Neural progenitor cell (in vitro differentiated cells): ENCODE measurements around the gene HAUS8. TPM values are rescaled to one million over a fixed set of nuclear protein-coding genes. Genes with fewer than 3 reads are reported as not detected.
A peak's percentile ranks its signal among the peaks of the same experiment; 100 is the strongest.

Experiments
- DNase-seq: peaks from one replicate; pipeline ENCODE4 v3.0.0-alpha.2; 2016; ENCODE audit warnings: low spot score
- H2AFZ ChIP-seq: fragments of 200-600 bp; sonication (generic); replicated peaks from 2 replicates; pipeline ENCODE4 v1.6.1; 2016; ENCODE audit warnings: antibody characterized with exemption
- H3F3A ChIP-seq: fragments of 200-600 bp; sonication (generic); 2 replicates; pipeline ENCODE4 v1.6.1; 2016; ENCODE audit warnings: antibody characterized with exemption, low read depth
- H3K27ac ChIP-seq: fragments of 200-600 bp; sonication (generic); 2 replicates; pipeline ENCODE4 v1.5.1; 2016; ENCODE audit warnings: mild to moderate bottlenecking
- H3K27me3 ChIP-seq: fragments of 200-600 bp; sonication (generic); 2 replicates; pipeline ENCODE4 v1.6.1; 2016; ENCODE audit warnings: mild to moderate bottlenecking, moderate library complexity
- H3K36me3 ChIP-seq: fragments of 200-600 bp; sonication (generic); 2 replicates; pipeline ENCODE4 v1.5.1; 2016
- H3K4me1 ChIP-seq: fragments of 200-600 bp; sonication (generic); 2 replicates; pipeline ENCODE4 v1.6.1; 2016; ENCODE audit warnings: mixed run types
- H3K4me2 ChIP-seq: fragments of 200-600 bp; sonication (generic); 2 replicates; pipeline ENCODE4 v1.6.1; 2016
- H3K4me3 ChIP-seq: fragments of 200-600 bp; sonication (generic); 2 replicates; pipeline ENCODE4 v1.5.1; 2016
- H3K79me2 ChIP-seq: fragments of 200-600 bp; sonication (generic); 2 replicates; pipeline ENCODE4 v1.6.1; 2016; ENCODE audit warnings: low read depth
- H3K9ac ChIP-seq: fragments of 200-600 bp; sonication (generic); 2 replicates; pipeline ENCODE4 v1.6.1; 2016
- H3K9me3 ChIP-seq: fragments of 200-600 bp; sonication (generic); 2 replicates; pipeline ENCODE4 v1.5.1; 2016; ENCODE audit warnings: low read depth
- H4K20me1 ChIP-seq: fragments of 200-600 bp; sonication (generic); 2 replicates; pipeline ENCODE4 v1.6.1; 2016; ENCODE audit warnings: low read depth
- H3K27ac Mint-ChIP-seq: 3 replicates; pipeline ENCODE4 v1.8.0; 2021; ENCODE audit warnings: mixed read lengths
- H3K27me3 Mint-ChIP-seq: 2 replicates; pipeline ENCODE4 v1.8.0; 2022; ENCODE audit warnings: low read depth, mild to moderate bottlenecking, inconsistent platforms, moderate library complexity, mixed read lengths; ENCODE audit not compliant: insufficient read depth
- H3K36me3 Mint-ChIP-seq: 3 replicates; pipeline ENCODE4 v1.8.0; 2021; ENCODE audit warnings: mixed read lengths
- H3K4me1 Mint-ChIP-seq: 3 replicates; pipeline ENCODE4 v1.8.0; 2021; ENCODE audit warnings: mixed read lengths
- H3K4me3 Mint-ChIP-seq: 3 replicates; pipeline ENCODE4 v1.8.0; 2021; ENCODE audit warnings: mild to moderate bottlenecking, moderate library complexity, mixed read lengths
- H3K9me3 Mint-ChIP-seq: 3 replicates; pipeline ENCODE4 v1.8.0; 2020; ENCODE audit warnings: mixed read lengths
- CTCF ChIP-seq: fragments of 200-600 bp; sonication (generic); IDR thresholded peaks from 2 replicates; pipeline ENCODE4 v1.5.1; 2017; ENCODE audit warnings: antibody characterized with exemption, mild to moderate bottlenecking
- EZH2 ChIP-seq: fragments of 200-600 bp; sonication (generic); IDR thresholded peaks from 2 replicates; pipeline ENCODE4 v1.6.1; 2017; ENCODE audit warnings: antibody characterized with exemption, mild to moderate bottlenecking, moderate library complexity
- EZH2phosphoT487 ChIP-seq: fragments of 200-600 bp; sonication (generic); IDR thresholded peaks from 2 replicates; pipeline ENCODE4 v1.6.1; 2017; ENCODE audit warnings: antibody characterized with exemption
- total RNA-seq: library from RNA; depleted of rRNA; stranded (reverse); fragments of >200 nt; gene quantifications from 2 replicates; pipeline ENCODE4 v1.2.3, GENCODE V29; 2015; ENCODE audit warnings: low replicate concordance

HAUS8 gene
- total RNA-seq, 1 donor from 2014 or later = 15.6 TPM

- H3K9me3 ChIP-seq = no peaks in the 10 kb centered on the region
- no peaks in the 10 kb centered on the region for H4K20me1 ChIP-seq
- H3K4me3 Mint-ChIP-seq = no peak overlapping the region
- H3K36me3 Mint-ChIP-seq = no peaks in the 10 kb centered on the region
- no peaks in the 10 kb centered on the region for H3K4me1 Mint-ChIP-seq
- no peak overlapping the region for H3K4me2 ChIP-seq
- no peaks in the 10 kb centered on the region for H3K9me3 Mint-ChIP-seq
- H3K36me3 ChIP-seq = no peaks in the 10 kb centered on the region
- no peak overlapping the region for H3K27ac Mint-ChIP-seq
- H3K79me2 ChIP-seq = no peaks in the 10 kb centered on the region
- H3K4me1 ChIP-seq = no peaks in the 10 kb centered on the region
- H3K9ac ChIP-seq = no peak overlapping the region
- H3K27me3 ChIP-seq = no peaks in the 10 kb centered on the region
- no peak overlapping the region for H3K27ac ChIP-seq
- H3K27me3 Mint-ChIP-seq = peaks cover 9% of the 10 kb centered on the region
- H3K4me3 ChIP-seq = no peak overlapping the region
- TF ChIP-seq CTCF = no peak
- TF ChIP-seq EZH2 = no peak
- TF ChIP-seq EZH2phosphoT487 = no peak
- no peaks in the 10 kb centered on the region for H3F3A ChIP-seq
- no peak for DNase-seq
- H2AFZ ChIP-seq = no peak overlapping the region
Measured at GRCh38 chr19:17035842-17036424, 39.3 kb downstream of the HAUS8 start.

GRCh38 chr19:17031741-17032140, 43.5 kb downstream of the HAUS8 start:
- H3K27me3 ChIP-seq = no peaks in the 10 kb centered on the region
- DNase-seq = no peak
- no peak overlapping the region for H3K4me2 ChIP-seq
- H3K4me1 Mint-ChIP-seq = peaks cover 3% of the 10 kb centered on the region
- peaks cover 2% of the 10 kb centered on the region for H3K9me3 Mint-ChIP-seq
- H3K4me1 ChIP-seq = peaks cover 4% of the 10 kb centered on the region
- TF ChIP-seq EZH2 = no peak
- TF ChIP-seq CTCF = no peak
- TF ChIP-seq EZH2phosphoT487 = no peak
- no peak overlapping the region for H3K9ac ChIP-seq
- H2AFZ ChIP-seq = no peak overlapping the region
- H3K4me3 ChIP-seq = no peak overlapping the region
- no peak overlapping the region for H3K27ac ChIP-seq
- H3F3A ChIP-seq = peaks cover 12% of the 10 kb centered on the region
- no peak overlapping the region for H3K4me3 Mint-ChIP-seq
- no peaks in the 10 kb centered on the region for H3K9me3 ChIP-seq
- H3K36me3 ChIP-seq = no peaks in the 10 kb centered on the region
- H4K20me1 ChIP-seq = no peaks in the 10 kb centered on the region
- no peak overlapping the region for H3K27ac Mint-ChIP-seq
- H3K36me3 Mint-ChIP-seq = no peaks in the 10 kb centered on the region
- no peaks in the 10 kb centered on the region for H3K79me2 ChIP-seq
- H3K27me3 Mint-ChIP-seq = peaks cover 2% of the 10 kb centered on the region

GRCh38 chr19:17027535-17027975, 47.7 kb downstream of the HAUS8 start:
- H3K4me1 Mint-ChIP-seq = peaks cover 11% of the 10 kb centered on the region
- no peak for TF ChIP-seq EZH2
- no peak for TF ChIP-seq EZH2phosphoT487
- TF ChIP-seq CTCF = no peak
- no peak overlapping the region for H3K27ac ChIP-seq
- no peaks in the 10 kb centered on the region for H4K20me1 ChIP-seq
- peaks cover 17% of the 10 kb centered on the region for H3K27me3 Mint-ChIP-seq
- no peak overlapping the region for H2AFZ ChIP-seq
- H3K36me3 Mint-ChIP-seq = peaks cover 19% of the 10 kb centered on the region
- peak overlapping the region; percentile 80 for H3K4me3 Mint-ChIP-seq
- H3K79me2 ChIP-seq = peaks cover 34% of the 10 kb centered on the region
- peaks cover 5% of the 10 kb centered on the region for H3K27me3 ChIP-seq
- peaks cover 24% of the 10 kb centered on the region for H3K9me3 Mint-ChIP-seq
- H3K9me3 ChIP-seq = peaks cover 9% of the 10 kb centered on the region
- H3K4me2 ChIP-seq = peak overlapping the region; percentile 100
- H3K4me1 ChIP-seq = peaks cover 14% of the 10 kb centered on the region
- peaks cover 23% of the 10 kb centered on the region for H3F3A ChIP-seq
- H3K27ac Mint-ChIP-seq = no peak overlapping the region
- no peak for DNase-seq
- peak overlapping the region; percentile 91 for H3K4me3 ChIP-seq
- H3K36me3 ChIP-seq = peaks cover 4% of the 10 kb centered on the region
- H3K9ac ChIP-seq = no peak overlapping the region
